Liver (tissue), 3 donors: ENCODE results near the gene OTOP2.

Source experiments
- GABPA ChIP-seq, 2 donors: IDR thresholded peaks in 1 of 2; conservative IDR thresholded peaks in 1 of 2; 2 replicates each; pipeline ENCODE4 v1.6.1; 2016; ENCODE audit warnings: antibody characterized with exemption in 2 of 2, mild to moderate bottlenecking in 1 of 2, moderate library complexity in 1 of 2
- JUND ChIP-seq, 2 donors: IDR thresholded peaks; 2 replicates each; pipeline ENCODE4 v1.6.1; 2016; ENCODE audit warnings: antibody characterized with exemption in 2 of 2
- SP1 ChIP-seq: IDR thresholded peaks from 2 replicates; pipeline ENCODE4 v1.6.1; 2018; ENCODE audit warnings: antibody characterized with exemption, mild to moderate bottlenecking
- YY1 ChIP-seq: IDR thresholded peaks from 2 replicates; pipeline ENCODE4 v1.6.1; 2016; ENCODE audit warnings: antibody characterized with exemption, mild to moderate bottlenecking
- TF ChIP-seq, protein P1 (sequence below): fragments of 150-350 bp; IDR thresholded peaks from 2 replicates; pipeline ENCODE4 v1.5.1; 2017; ENCODE audit warnings: improper control_type of control experiment, low read depth, low read length; ENCODE audit not compliant: missing input control
- TF ChIP-seq, protein P2 (sequence below): IDR thresholded peaks from 2 replicates; pipeline ENCODE4 v1.6.1; 2016; ENCODE audit warnings: antibody characterized with exemption
- TF ChIP-seq, protein P3 (sequence below): IDR thresholded peaks from 2 replicates; pipeline ENCODE4 v1.6.1; 2016; ENCODE audit warnings: antibody characterized with exemption, mild to moderate bottlenecking
- TF ChIP-seq, protein P4 (sequence below): IDR thresholded peaks from 2 replicates; pipeline ENCODE4 v1.6.1; 2016; ENCODE audit warnings: antibody characterized with exemption
- donor health status: healthy.
- donor health status: healthy.

DNA sequence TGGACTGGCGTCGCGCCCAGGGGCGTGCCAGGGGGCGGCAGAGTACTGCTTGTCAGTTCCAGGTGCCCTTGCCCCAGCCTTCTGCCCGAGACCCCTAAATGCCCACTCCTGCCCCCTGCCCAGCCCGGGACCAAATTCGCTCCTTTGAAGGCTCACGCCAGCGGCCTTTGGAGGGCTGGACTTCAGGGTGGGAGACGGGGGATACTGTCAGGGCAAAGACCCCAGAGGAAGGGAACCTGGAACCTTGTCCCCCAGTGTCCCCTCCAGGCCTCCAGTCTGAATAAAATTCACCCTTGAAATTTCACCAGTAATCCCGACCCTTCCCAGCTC lies 12.4 kb downstream of the OTOP2 start:
- TF ChIP-seq, protein P1, sequence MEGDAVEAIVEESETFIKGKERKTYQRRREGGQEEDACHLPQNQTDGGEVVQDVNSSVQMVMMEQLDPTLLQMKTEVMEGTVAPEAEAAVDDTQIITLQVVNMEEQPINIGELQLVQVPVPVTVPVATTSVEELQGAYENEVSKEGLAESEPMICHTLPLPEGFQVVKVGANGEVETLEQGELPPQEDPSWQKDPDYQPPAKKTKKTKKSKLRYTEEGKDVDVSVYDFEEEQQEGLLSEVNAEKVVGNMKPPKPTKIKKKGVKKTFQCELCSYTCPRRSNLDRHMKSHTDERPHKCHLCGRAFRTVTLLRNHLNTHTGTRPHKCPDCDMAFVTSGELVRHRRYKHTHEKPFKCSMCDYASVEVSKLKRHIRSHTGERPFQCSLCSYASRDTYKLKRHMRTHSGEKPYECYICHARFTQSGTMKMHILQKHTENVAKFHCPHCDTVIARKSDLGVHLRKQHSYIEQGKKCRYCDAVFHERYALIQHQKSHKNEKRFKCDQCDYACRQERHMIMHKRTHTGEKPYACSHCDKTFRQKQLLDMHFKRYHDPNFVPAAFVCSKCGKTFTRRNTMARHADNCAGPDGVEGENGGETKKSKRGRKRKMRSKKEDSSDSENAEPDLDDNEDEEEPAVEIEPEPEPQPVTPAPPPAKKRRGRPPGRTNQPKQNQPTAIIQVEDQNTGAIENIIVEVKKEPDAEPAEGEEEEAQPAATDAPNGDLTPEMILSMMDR, result no peak
- no peak for TF ChIP-seq YY1
- TF ChIP-seq, protein P2, sequence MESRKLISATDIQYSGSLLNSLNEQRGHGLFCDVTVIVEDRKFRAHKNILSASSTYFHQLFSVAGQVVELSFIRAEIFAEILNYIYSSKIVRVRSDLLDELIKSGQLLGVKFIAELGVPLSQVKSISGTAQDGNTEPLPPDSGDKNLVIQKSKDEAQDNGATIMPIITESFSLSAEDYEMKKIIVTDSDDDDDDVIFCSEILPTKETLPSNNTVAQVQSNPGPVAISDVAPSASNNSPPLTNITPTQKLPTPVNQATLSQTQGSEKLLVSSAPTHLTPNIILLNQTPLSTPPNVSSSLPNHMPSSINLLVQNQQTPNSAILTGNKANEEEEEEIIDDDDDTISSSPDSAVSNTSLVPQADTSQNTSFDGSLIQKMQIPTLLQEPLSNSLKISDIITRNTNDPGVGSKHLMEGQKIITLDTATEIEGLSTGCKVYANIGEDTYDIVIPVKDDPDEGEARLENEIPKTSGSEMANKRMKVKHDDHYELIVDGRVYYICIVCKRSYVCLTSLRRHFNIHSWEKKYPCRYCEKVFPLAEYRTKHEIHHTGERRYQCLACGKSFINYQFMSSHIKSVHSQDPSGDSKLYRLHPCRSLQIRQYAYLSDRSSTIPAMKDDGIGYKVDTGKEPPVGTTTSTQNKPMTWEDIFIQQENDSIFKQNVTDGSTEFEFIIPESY, result no peak
- no peak for TF ChIP-seq SP1
- TF ChIP-seq, protein P3, sequence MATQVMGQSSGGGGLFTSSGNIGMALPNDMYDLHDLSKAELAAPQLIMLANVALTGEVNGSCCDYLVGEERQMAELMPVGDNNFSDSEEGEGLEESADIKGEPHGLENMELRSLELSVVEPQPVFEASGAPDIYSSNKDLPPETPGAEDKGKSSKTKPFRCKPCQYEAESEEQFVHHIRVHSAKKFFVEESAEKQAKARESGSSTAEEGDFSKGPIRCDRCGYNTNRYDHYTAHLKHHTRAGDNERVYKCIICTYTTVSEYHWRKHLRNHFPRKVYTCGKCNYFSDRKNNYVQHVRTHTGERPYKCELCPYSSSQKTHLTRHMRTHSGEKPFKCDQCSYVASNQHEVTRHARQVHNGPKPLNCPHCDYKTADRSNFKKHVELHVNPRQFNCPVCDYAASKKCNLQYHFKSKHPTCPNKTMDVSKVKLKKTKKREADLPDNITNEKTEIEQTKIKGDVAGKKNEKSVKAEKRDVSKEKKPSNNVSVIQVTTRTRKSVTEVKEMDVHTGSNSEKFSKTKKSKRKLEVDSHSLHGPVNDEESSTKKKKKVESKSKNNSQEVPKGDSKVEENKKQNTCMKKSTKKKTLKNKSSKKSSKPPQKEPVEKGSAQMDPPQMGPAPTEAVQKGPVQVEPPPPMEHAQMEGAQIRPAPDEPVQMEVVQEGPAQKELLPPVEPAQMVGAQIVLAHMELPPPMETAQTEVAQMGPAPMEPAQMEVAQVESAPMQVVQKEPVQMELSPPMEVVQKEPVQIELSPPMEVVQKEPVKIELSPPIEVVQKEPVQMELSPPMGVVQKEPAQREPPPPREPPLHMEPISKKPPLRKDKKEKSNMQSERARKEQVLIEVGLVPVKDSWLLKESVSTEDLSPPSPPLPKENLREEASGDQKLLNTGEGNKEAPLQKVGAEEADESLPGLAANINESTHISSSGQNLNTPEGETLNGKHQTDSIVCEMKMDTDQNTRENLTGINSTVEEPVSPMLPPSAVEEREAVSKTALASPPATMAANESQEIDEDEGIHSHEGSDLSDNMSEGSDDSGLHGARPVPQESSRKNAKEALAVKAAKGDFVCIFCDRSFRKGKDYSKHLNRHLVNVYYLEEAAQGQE, result no peak
- TF ChIP-seq GABPA (IDR thresholded peaks at IDR 0.05 in 1 of 2, conservative IDR thresholded peaks at IDR 0.05 in 1 of 2), result no peak
- TF ChIP-seq, protein P4, sequence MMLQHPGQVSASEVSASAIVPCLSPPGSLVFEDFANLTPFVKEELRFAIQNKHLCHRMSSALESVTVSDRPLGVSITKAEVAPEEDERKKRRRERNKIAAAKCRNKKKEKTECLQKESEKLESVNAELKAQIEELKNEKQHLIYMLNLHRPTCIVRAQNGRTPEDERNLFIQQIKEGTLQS, result no peak
- TF ChIP-seq JUND (IDR thresholded peaks at IDR 0.05), result no peak
